Ureter (tissue), 1 donor: Measurements from ENCODE around the gene ZNF25. TPM values are rescaled to one million over a fixed set of nuclear protein-coding genes. Genes with fewer than 3 reads are reported as not detected.
"Not testable (repeated sequence)": the region's sequence is repeated elsewhere in the genome, so short reads cannot be mapped to it uniquely, and the experiment has no call there.

ENCODE experiments used
- DNase-seq: peaks from one replicate; pipeline ENCODE4 v3.0.0-alpha.2; 2020; ENCODE audit warnings: low spot score
- total RNA-seq: library from RNA; stranded (reverse); gene quantifications from one replicate; pipeline ENCODE4 v1.2.4, GENCODE V29; 2023
- donor health status: DM: yes; HTN: yes; CAD: no.

ZNF25 gene
- 12.9 TPM for total RNA-seq

GRCh38 chr10:37976091-37976879 lies at the start of gene ZNF25:
Gene ZNF25, minus strand, starts transcription at chr10:37976647. Its CDS starts 4,925 bp downstream, at chr10:37971722.
- peak; percentile 98 for DNase-seq

GRCh38 chr10:38025283-38025682 lies 48.8 kb upstream of the ZNF25 start:
- DNase-seq, result no peak

- not testable (repeated sequence) for DNase-seq
Observed at GRCh38 chr10:38019124-38019523, 42.7 kb upstream of the ZNF25 start.

GRCh38 chr10:38016354-38016753 lies 39.9 kb upstream of the ZNF25 start:
- DNase-seq, result no peak

GRCh38 chr10:38010119-38010903 lies 33.9 kb upstream of the ZNF25 start, which contains the start of gene ZNF33A:
Gene ZNF33A, plus strand, starts transcription at chr10:38010675. Its CDS starts 1,667 bp downstream, at chr10:38012342.
- DNase-seq, result peak; percentile 94

- DNase-seq, result peak; percentile 64
Observed at GRCh38 chr10:38007991-38008390, 31.5 kb upstream of the ZNF25 start.

- no peak for DNase-seq
Observed at GRCh38 chr10:38007551-38007950, 31.1 kb upstream of the ZNF25 start.

GRCh38 chr10:38003588-38003987 lies 27.1 kb upstream of the ZNF25 start:
- DNase-seq, result no peak

GRCh38 chr10:38003026-38003425 lies 26.6 kb upstream of the ZNF25 start:
- DNase-seq, result no peak

GRCh38 chr10:38000474-38000873 lies 24.0 kb upstream of the ZNF25 start:
- not testable (repeated sequence) for DNase-seq

- not testable (repeated sequence) for DNase-seq
Observed at GRCh38 chr10:37998920-37999319, 22.5 kb upstream of the ZNF25 start.

- no peak for DNase-seq
Observed at GRCh38 chr10:37992083-37992482, 15.6 kb upstream of the ZNF25 start.

GRCh38 chr10:37991655-37992054 lies 15.2 kb upstream of the ZNF25 start:
- DNase-seq, result no peak

- no peak for DNase-seq
Observed at GRCh38 chr10:37976880-37977203, 395 bp upstream of the ZNF25 start.

GRCh38 chr10:37975401-37975991 lies 951 bp downstream of the ZNF25 start:
- no peak for DNase-seq

GRCh38 chr10:37972396-37972795 lies 4.1 kb downstream of the ZNF25 start:
- no peak for DNase-seq

- no peak for DNase-seq
Observed at GRCh38 chr10:37965006-37965405, 11.4 kb downstream of the ZNF25 start.

- DNase-seq, result no peak
Observed at GRCh38 chr10:37960591-37961137, 15.8 kb downstream of the ZNF25 start.

GRCh38 chr10:37957841-37958240 lies 18.6 kb downstream of the ZNF25 start:
- DNase-seq, result no peak

- no peak for DNase-seq
Observed at GRCh38 chr10:37952926-37953325, 23.5 kb downstream of the ZNF25 start.

- no peak for DNase-seq
Observed at GRCh38 chr10:37952043-37952755, 24.2 kb downstream of the ZNF25 start.

- no peak for DNase-seq
Observed at GRCh38 chr10:37948210-37948609, 28.2 kb downstream of the ZNF25 start.
